GM23248 (cell line): ENCODE measurements around the gene SPRTN.

ENCODE experiments used
- EZH2 ChIP-seq: fragments of 200-600 bp; sonication (generic); IDR thresholded peaks from 2 replicates; pipeline ENCODE4 v1.6.1; 2018; ENCODE audit warnings: antibody characterized with exemption, mild to moderate bottlenecking; ENCODE audit not compliant: insufficient read depth, poor library complexity, severe bottlenecking
- EZH2phosphoT487 ChIP-seq: fragments of 200-600 bp; sonication (generic); IDR thresholded peaks from 2 replicates; pipeline ENCODE4 v1.6.1; 2018; ENCODE audit warnings: antibody characterized with exemption, moderate library complexity, mild to moderate bottlenecking, low read depth; ENCODE audit not compliant: insufficient read depth

- TF ChIP-seq EZH2 = no peak
- TF ChIP-seq EZH2phosphoT487 = no peak
Observed at GRCh38 chr1:231335663-231336602, 2.2 kb upstream of the SPRTN start.
